ENCODE measurements around the gene FAM151A. TPM values are rescaled to one million over a fixed set of nuclear protein-coding genes. Genes with fewer than 3 reads are reported as not detected.

The FAM151A gene
- total and polyA plus RNA-seq, 7 donors, result 3.2 to 5.4 (median 3.7) TPM; not detected in 4

GRCh38 chr1:54581621-54582035, 41.7 kb downstream of the FAM151A start:
- intact Hi-C loops (cut with DNase I), result loop anchor here (1.0 to 10.0 kb wide), 3 partner anchors 33 to 213 kb away; partner anchors contain the start of gene ACOT11
- H3K27ac ChIP-seq, result peak overlapping the region; percentile 85 to 91 (median 89)
- H3K9me3 ChIP-seq, result no peaks in the 10 kb centered on the region
- DNase-seq, result peak; percentile 98
- TF ChIP-seq POLR2AphosphoS5 (IDR thresholded peaks at IDR 0.05), result peak; percentile 80 to 92 (median 90)
- TF ChIP-seq POLR2A (IDR thresholded peaks at IDR 0.05), result peak; percentile 39 to 73
- peak in 1 of 4 experiments; percentile 14 for TF ChIP-seq CTCF (IDR thresholded peaks at IDR 0.05)
- TF ChIP-seq EP300 (IDR thresholded peaks at IDR 0.05), result peak in 3 of 4 donors; percentile 31 to 84 (median 75)
- H3K4me1 ChIP-seq, result peaks cover 0 to 56% (median 50%) of the 10 kb centered on the region in 4 donors
- WGBS, 2 donors, result 26 to 61% methylated on average over 5 of the region's 5 CpGs
- no peaks in the 10 kb centered on the region for H3K27me3 ChIP-seq
- H3K4me3 ChIP-seq, result no peak overlapping the region
- H3K36me3 ChIP-seq, result peaks cover 0 to 11% (median 4%) of the 10 kb centered on the region in 4 donors

GRCh38 chr1:54580856-54581550, 42.3 kb downstream of the FAM151A start:
- H3K27me3 ChIP-seq, result no peaks in the 10 kb centered on the region
- H3K9me3 ChIP-seq, result no peaks in the 10 kb centered on the region
- H3K4me1 ChIP-seq, result peaks cover 0 to 56% (median 50%) of the 10 kb centered on the region in 4 donors
- no peak overlapping the region for H3K4me3 ChIP-seq
- peaks cover 0 to 10% (median 4%) of the 10 kb centered on the region in 4 donors for H3K36me3 ChIP-seq
- DNase-seq, result peak; percentile 54
- WGBS, 2 donors, result 69 to 86% methylated on average over 11 of the region's 11 CpGs
- TF ChIP-seq EP300 (IDR thresholded peaks at IDR 0.05) (no peak), CTCF (IDR thresholded peaks at IDR 0.05) (no peak), POLR2A (IDR thresholded peaks at IDR 0.05) (no peak), POLR2AphosphoS5 (IDR thresholded peaks at IDR 0.05) (no peak)
- intact Hi-C loops (cut with DNase I), result loop anchor here (1.0 to 10.0 kb wide), 2 partner anchors 33 to 214 kb away; partner anchors contain the start of gene ACOT11
- H3K27ac ChIP-seq, result peak overlapping the region; percentile 85 to 91 (median 89)

- Histone ChIP-seq H3K4me1 (peaks cover 0 to 56% (median 50%) of the 10 kb centered on the region in 4 donors), H3K4me3 (no peak overlapping the region), H3K27ac (peak overlapping the region; percentile 85 to 91 (median 89)), H3K27me3 (no peaks in the 10 kb centered on the region), H3K9me3 (no peaks in the 10 kb centered on the region), H3K36me3 (no peaks in the 10 kb centered on the region)
- 70 to 79% methylated on average over 4 of the region's 4 CpGs for WGBS, 2 donors
- TF ChIP-seq CTCF (IDR thresholded peaks at IDR 0.05) (no peak), POLR2AphosphoS5 (IDR thresholded peaks at IDR 0.05) (no peak), EP300 (IDR thresholded peaks at IDR 0.05) (no peak)
- DNase-seq, result peak; percentile 52
- intact Hi-C loops (cut with DNase I), result no loop called here
Measured at GRCh38 chr1:54579337-54579781, 44.0 kb downstream of the FAM151A start.

- Histone ChIP-seq H3K27ac (peak overlapping the region; percentile 85 to 91 (median 89)), H3K36me3 (no peaks in the 10 kb centered on the region), H3K9me3 (no peaks in the 10 kb centered on the region), H3K27me3 (no peaks in the 10 kb centered on the region), H3K4me3 (no peak overlapping the region), H3K4me1 (peaks cover 0 to 52% (median 48%) of the 10 kb centered on the region in 4 donors)
- TF ChIP-seq POLR2A (IDR thresholded peaks at IDR 0.05), result no peak
- TF ChIP-seq CTCF (IDR thresholded peaks at IDR 0.05), result no peak
- peak in 1 of 4 donors; percentile 45 for TF ChIP-seq EP300 (IDR thresholded peaks at IDR 0.05)
- peak in 3 of 4 donors; percentile 22 to 71 (median 27) for TF ChIP-seq POLR2AphosphoS5 (IDR thresholded peaks at IDR 0.05)
- intact Hi-C loops (cut with DNase I), result no loop called here
- DNase-seq, result peak; percentile 94
- WGBS, 2 donors, result 43 to 57% methylated on average over 6 of the region's 6 CpGs
Measured at GRCh38 chr1:54577612-54578011, 45.7 kb downstream of the FAM151A start.
